Activated CD4-positive, alpha-beta T cell treated with anti-CD3 and anti-CD28 coated beads, Interleukin-2, amount 10 ng/mL, durations not matched to agents 7 days and 5 days (primary cell): ENCODE data around the gene OR5J2. TPM values are rescaled to one million over a fixed set of nuclear protein-coding genes. Genes with fewer than 3 reads are reported as not detected.
"Not testable (repeated sequence)": the region's sequence is repeated elsewhere in the genome, so short reads cannot be mapped to it uniquely, and the experiment has no call there.

Experiments
- CTCF ChIA-PET: fragments of 350-600 bp; sonication (Branson Sonifier 250); formaldehyde crosslinking; loops from one replicate; lab custom pipeline; 2021; ENCODE audit warnings: antibody characterized with exemption; lab: Charles Lee
- POLR2A ChIA-PET: fragments of 350-600 bp; sonication (Branson Sonifier 250); formaldehyde crosslinking; loops from one replicate; lab custom pipeline; 2021; ENCODE audit warnings: antibody characterized with exemption; lab: Charles Lee
- DNase-seq: peaks from one replicate; pipeline ENCODE4 v3.0.0-alpha.2; 2020
- H3K27ac Mint-ChIP-seq: one replicate; pipeline ENCODE4 v1.8.0; 2021; ENCODE audit warnings: mild to moderate bottlenecking, moderate library complexity, mixed read lengths
- H3K27me3 Mint-ChIP-seq: one replicate; pipeline ENCODE4 v1.8.0; 2021; ENCODE audit warnings: mixed read lengths
- H3K36me3 Mint-ChIP-seq: one replicate; pipeline ENCODE4 v1.8.0; 2021; ENCODE audit warnings: low read depth, mixed read lengths
- H3K4me1 Mint-ChIP-seq: one replicate; pipeline ENCODE4 v1.8.0; 2021; ENCODE audit warnings: mixed read lengths
- H3K4me3 Mint-ChIP-seq: one replicate; pipeline ENCODE4 v1.8.0; 2021; ENCODE audit warnings: mild to moderate bottlenecking, moderate library complexity, mixed read lengths
- H3K9me3 Mint-ChIP-seq: one replicate; pipeline ENCODE4 v1.8.0; 2021; ENCODE audit warnings: mixed read lengths
- total RNA-seq, 2 experiments: library from RNA; stranded (reverse); gene quantifications; one replicate each; pipeline ENCODE4 v1.2.3, GENCODE V29; 2021

OR5J2 gene
- total RNA-seq, 2 experiments from 2014 or later = not detected

GRCh38 chr11:56219735-56220134, 43.3 kb downstream of the OR5J2 start:
- H3K4me3 Mint-ChIP-seq, H3K27me3 Mint-ChIP-seq, H3K36me3 Mint-ChIP-seq, DNase-seq, CTCF ChIA-PET, POLR2A ChIA-PET, H3K4me1 Mint-ChIP-seq, H3K27ac Mint-ChIP-seq: not testable (repeated sequence)
- peaks cover 28% of the 10 kb centered on the region for H3K9me3 Mint-ChIP-seq

Other genes starting within 250 kb of the OR5J2 start
- not detected for gene OR5I1, start 240.2 kb upstream of the OR5J2 start, total RNA-seq
- gene OR10AG1, start 206.7 kb upstream of the OR5J2 start, total RNA-seq = not detected
- not detected for gene OR5F1, start 182.0 kb upstream of the OR5J2 start, total RNA-seq
- not detected for gene OR5AS1, start 149.0 kb upstream of the OR5J2 start, total RNA-seq
- not detected for gene OR8I2, start 83.3 kb upstream of the OR5J2 start, total RNA-seq
- gene OR8H2, start 72.9 kb upstream of the OR5J2 start, total RNA-seq = not detected
- gene OR8H3, start 54.2 kb upstream of the OR5J2 start, total RNA-seq = not detected
- gene OR8J3, start 36.4 kb upstream of the OR5J2 start, total RNA-seq = not detected
- not detected for gene OR8K5, start 16.3 kb upstream of the OR5J2 start, total RNA-seq
- gene OR5T2, start 57.6 kb downstream of the OR5J2 start, total RNA-seq = not detected
- not detected for gene OR5T3, start 75.6 kb downstream of the OR5J2 start, total RNA-seq
- gene OR5T1, start 97.5 kb downstream of the OR5J2 start, total RNA-seq = not detected
- gene OR8H1, start 115.6 kb downstream of the OR5J2 start, total RNA-seq = not detected
- not detected for gene OR8K3, start 138.5 kb downstream of the OR5J2 start, total RNA-seq
- gene OR8K1, start 169.4 kb downstream of the OR5J2 start, total RNA-seq = not detected
- gene OR8J1, start 177.7 kb downstream of the OR5J2 start, total RNA-seq = not detected
- not detected for gene OR8U1, start 199.0 kb downstream of the OR5J2 start, total RNA-seq
- not detected for gene OR5AL1, start 236.1 kb downstream of the OR5J2 start, total RNA-seq